HG03097 (cell line): Measurements from ENCODE around the gene LDHAL6A.

Source experiments
- ATAC-seq: cut with Tn5 transposase; IDR thresholded peaks from one replicate; pipeline ENCODE4 v1.9.1; 2021; ENCODE audit not compliant: unreplicated experiment, low FRiP score

Gene LDHAL6A

DNA sequence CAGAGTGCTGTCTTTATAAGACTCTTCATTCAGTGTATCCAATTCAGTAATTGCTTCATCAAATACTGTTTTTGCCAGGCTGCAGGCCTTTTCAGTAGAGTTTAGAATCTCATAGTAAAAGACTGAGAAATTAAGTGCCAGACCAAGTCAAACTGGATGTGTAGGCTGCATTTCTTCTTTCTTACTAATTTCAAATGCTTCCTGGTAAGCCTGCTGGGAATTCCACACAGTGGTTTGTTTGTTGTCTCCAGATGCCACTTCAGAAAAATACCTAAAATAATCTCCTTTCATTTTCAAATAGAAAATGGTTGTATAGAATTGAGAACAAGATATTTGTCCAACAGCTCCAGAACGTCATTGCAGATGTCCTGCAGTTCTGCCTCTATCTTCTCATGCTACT, 34.7 kb downstream of the LDHAL6A start:
- ATAC-seq: no peak

DNA sequence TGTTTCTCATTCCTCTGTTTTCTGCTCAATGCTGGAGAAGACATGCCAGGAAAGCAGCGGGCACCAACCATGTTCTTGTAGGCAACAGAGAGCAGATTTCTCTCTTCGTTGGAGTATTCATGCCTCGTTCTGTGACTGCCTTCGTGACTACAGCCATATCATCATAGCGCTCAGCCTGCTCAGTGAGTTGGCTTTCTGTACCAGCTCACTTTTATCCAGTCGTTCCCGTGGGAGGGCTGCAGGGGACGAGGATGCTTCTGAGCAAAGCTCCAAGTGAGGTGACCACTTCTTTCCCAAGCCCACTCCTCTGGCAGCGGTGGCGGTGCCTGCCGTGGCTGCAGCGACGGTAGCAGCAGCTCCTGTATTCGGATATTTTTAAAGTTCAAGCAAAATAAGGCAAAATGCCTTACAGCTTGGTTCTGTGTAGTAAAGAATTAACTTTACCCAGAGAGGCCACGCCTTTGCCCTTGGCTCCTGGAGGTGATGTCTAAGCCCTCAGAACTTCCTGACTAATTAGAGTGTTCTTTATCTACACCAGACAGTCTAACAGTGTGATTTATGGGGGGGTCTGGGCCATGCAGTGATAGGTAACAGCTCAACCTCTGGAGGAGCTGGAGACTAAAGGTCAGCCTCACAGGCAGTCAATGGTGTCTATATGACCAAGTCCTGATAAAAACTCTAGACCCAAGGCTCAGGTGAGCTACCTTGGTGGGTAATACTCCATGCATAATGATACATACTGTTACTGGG, 35.3 kb downstream of the LDHAL6A start:
- ATAC-seq: no peak

DNA sequence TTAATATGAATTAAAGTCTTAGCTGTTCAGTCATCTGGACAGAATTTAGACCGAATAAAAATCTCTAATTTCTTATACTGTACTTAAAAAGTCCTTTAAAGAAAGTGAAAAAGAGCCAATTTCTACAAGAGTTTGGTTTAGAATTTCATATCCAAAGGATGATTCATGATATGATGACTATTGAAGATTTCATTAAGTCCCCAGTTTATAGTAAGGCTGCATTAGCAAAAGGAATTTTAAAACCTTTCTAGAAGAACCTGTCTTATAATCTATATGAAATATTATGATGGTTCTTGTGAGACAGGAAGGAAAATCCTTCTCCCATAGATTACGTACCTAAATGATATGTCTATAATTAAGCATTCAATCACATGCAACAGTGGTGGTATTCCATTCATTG, 36.3 kb downstream of the LDHAL6A start:
- no peak for ATAC-seq

DNA sequence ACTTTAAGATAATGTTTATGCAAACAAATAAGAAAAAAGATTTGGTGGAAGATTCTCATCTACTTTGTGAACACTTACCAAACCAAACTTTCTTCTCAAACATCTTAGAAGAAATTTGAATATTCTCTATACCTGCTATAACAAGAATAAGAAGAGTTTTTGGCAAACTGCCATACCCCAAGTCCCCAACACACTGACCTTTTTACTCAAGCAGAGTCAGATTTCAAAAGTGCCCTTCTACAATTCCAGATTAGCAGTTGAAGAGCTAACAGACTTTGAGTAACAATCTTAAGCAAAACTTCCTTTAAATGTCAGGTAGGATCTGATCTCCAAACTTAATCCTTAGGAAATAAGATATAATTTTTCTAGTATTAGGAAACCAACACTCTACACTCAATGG, 37.2 kb downstream of the LDHAL6A start:
- no peak for ATAC-seq

DNA sequence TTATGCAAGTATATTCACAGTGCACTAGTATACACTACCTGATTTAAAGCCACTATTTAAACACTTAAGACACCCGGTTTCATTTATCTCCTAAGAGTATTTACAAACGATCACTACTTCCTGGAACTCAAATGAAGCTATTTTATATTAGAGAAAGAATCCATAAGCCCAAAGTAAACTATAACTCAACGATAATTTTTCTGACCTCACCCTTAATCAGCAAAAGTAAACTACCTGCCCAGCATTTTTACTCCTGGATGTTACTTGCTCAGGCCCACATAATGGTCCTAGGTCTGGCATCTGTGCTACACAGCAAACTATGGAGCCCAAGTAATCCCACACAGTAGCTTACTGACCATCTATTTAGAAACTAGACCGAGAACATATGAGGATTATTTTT, 37.7 kb downstream of the LDHAL6A start:
- ATAC-seq: no peak

DNA sequence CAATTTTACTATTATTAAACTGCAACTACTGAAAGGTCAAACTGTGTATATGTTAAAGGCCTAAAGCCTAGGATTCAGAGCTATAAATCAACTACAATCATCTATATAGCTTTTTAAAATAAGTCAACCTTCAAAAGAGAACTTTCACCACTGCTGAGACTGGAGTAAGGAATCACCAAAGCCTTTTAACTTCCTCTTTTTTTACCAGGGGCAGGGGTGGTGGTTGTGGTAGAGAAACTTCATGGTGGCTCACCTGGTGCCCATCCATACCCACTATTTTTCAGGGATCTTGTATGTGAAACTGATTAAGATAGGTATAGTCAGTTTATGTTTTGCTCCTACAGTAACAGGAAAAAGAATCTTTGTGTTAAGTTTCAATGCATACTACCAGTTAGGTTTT, 39.6 kb downstream of the LDHAL6A start:
- ATAC-seq: no peak

DNA sequence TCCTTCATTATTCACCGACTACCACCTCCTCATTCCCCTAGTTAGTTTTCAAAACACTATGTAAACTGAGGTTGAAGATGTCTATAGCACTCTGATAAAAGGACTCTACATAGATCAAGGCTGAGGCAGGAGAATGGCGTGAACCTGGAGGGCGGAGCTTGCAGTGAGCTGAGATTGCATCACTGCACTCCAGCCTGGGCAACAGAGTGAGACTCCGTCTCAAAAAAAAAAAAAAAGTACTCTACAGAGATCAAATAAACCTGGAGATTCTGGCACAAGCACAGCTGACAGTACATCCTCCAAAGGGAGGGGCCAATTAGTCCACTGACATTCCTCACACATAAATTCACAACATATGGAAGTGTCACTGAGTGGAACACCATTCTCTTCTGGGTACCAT, 40.0 kb downstream of the LDHAL6A start:
- ATAC-seq: no peak

DNA sequence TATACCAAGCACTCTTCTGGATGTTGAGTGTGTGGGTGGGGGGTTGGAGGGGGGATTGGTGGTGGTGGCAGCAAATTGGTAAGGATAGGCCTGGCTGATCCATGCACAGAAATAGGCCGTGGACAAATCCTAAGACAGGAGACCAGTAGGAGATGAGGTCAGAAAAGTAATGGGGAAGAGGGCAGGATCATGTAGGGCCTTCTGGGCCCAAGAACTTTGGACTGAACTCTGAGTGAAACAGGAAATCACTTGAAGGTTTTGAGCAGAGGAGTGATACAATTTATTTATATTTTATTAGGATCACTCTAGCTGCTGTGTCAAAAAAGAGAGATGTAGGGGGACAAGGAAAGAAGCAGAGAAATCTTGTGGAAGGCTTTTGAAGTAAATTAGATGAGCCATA, 42.4 kb downstream of the LDHAL6A start:
- ATAC-seq: no peak

DNA sequence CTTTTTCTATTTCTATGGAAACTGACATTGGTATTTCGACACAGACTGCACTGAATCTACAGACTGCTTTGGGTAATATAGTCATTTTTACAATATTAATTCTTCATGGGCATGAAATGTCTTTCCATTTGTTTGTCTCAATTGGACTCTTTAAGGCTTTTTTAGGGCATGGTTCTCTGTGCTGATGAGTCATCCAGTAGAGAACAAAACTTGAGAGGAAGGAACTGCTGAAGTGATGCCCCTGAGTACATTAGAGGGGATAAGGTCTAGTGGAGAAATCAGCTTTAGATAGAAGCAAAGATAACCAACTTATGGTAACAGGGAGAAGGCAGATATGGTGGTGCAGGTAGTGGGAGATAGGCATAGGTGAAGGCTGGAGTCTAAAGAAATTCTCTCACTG, 46.0 kb downstream of the LDHAL6A start:
- no peak for ATAC-seq

DNA sequence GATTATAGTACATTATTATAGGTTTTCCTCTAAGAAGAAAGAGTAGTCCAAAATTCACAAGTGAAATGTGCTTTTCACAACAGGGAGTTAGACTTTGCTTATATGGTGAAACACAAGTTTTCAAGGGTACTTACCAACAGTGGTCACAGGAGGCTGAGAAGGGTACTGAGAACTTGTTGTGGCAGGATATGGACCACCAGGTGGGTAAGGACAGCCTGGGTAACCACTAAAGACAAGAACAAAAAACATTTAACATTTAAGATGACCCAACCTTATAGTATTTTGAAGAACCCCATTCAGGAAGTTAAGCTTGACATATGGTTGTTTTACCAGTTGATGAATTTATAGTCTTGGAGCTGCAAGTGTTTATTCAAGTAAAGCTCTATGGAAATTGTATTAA, 46.7 kb downstream of the LDHAL6A start:
- no peak for ATAC-seq

DNA sequence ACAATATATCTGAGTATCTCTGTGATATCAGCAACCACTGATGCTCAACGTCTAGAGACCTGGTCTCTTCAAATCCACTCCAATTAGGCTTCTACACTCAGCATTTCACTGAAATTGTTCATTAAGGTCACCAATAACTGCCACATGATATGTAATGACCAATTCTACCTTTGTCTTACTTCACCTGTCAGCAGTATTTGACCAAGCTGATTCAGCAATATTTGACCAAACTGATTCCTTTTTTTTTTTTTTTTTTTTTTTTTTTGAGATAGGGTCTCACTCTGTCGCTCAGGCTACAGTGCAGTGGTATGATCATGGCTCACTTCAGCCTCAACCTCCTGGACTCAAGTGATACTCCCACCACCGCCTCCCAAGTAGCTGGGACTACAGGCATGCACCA, 65.5 kb downstream of the LDHAL6A start:
- ATAC-seq: no peak

DNA sequence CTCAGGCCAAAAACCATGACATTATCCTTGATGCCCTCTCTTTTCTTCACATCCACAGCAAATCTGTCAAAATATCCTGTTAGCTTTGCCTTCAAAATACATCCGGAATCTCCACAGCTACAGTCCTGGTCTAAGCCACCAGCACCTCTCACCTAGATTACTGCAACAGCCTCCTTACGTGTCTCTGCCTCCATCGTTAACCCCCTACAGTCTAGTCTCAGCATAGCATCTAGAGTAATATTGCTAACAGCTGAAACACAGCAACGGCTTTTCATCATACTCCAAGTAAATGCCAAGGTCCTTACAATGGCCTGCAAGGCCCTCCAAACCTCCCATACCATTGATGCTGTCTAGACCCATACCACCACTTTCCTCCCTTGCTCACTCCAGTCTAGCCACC, 66.7 kb downstream of the LDHAL6A start:
- ATAC-seq: no peak

DNA sequence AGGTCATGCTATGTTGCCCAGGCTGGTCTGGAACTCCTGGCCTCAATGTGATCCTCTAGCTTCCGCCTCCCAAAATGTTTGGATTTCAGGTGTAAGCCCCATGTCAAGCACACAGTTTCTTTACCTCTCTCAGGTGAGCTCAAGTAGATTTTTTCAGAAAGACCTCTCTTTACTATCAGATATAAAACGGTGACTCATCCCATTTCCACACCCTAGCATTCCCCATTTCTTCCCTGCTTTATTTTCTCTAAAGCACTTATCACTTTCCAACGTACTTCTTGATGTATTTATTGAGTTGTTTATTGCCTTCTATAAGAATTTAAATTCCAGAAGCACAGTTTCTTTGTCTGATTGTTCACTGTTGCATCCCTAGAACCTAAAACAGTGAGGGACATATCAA, 67.4 kb downstream of the LDHAL6A start:
- no peak for ATAC-seq

DNA sequence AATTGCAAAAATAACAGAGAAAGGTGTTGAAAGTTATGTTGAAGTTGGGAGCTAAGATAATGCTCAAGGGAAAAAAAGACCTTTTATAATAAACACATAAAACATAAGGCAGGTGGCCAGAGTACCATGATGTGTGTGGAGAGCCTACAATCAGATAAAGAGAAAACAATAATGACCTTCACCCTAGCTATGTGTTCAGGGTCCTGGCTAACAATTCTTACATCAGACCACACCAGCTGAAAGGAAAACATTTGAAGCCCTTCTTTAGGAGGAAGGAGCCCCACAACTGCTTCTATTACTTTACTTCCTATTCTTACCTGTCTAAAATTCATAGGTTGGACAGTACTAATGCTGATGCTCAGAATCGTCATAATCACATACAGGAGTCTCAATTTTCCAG, 68.6 kb downstream of the LDHAL6A start:
- ATAC-seq: no peak

DNA sequence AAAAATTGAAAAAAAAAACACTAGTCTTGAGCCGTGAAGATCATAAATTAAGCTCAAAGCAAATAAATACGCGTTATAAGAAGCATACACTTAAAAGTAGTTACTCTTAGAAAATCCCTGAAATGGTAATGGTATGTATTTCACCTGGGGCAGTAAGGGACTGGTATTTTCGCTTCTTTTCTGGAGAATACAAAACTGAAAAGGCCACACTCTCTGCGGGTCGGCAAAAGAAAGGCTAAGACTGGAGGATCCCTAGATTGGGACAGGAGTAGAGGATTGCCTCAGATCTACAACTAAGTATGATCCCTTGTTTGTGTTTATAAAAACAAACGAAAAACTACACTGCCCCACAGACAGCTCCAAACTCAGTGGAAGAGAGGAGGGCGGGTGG, 70.5 kb downstream of the LDHAL6A start:
- ATAC-seq: no peak

DNA sequence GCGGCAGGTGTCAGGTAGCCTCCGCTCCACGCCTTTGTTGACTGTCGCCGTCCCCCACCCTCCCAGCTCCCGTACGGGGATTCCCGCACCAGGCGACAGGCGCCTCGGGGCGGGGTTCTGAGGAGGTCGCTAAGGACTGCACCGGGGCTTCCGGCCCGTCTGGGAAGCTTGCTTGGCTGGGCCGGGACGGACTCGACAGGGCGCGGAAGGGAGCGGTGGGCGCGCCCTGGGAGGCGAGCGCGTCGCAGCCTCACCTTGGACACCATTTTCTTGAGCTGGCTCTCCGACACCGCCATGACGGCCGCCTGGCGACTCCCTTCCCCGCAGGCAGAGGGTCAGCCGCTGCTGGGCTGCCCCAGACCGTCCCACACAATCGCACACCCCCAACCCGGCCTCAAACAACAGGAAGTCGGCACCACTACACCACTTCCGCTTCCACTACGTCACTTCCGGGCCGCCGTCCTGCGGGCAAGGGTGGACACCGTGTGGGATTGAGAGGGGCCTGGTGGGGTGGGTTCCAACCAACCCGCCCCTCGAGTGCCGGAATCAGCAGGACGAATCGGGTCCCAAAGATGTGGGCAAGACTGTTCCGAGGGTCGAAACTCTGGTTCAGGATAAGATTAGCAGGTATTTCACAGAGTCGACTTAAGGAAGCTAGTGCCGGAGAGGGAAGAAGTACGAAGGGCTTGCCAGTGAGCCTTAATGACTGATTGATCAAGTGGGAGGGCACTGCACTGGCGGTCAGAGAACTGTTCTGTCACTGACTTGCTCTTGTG, 71.1 kb downstream of the LDHAL6A start, which contains the start of gene TSG101:
Gene TSG101 (minus strand): TSS at position 422 of the 776 bp plus-strand sequence. CDS start 126 bp downstream, at position 296.
- peak; percentile 86 for ATAC-seq

DNA sequence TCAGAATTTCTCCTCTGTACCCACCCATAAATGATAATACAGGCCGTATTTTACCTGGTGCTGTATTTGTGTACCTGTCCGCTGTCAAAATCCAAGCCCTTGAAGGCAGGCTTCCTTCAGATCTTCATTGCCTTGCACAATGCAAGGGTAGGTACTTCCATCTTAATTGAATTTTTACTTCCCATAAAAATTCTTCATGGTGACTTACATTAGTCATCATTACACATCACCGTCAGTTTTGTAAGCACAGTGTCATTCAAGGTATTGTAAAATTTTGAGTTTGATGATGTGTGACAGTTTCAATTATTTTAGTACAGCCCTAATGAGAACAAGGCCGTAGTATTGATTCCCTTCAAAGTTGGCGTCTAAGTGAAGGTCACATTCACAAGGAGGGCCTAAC, 71.9 kb downstream of the LDHAL6A start:
- ATAC-seq: no peak
